ENCODE measurements around the gene LRRC14B. TPM values are rescaled to one million over a fixed set of nuclear protein-coding genes. Genes with fewer than 3 reads are reported as not detected.

The LRRC14B gene
- total and polyA plus RNA-seq, 7 donors, result 0.66 TPM; not detected in 6

- Histone ChIP-seq H3K9me3 (peaks cover 4 to 19% (median 8%) of the 10 kb centered on the region in 4 donors), H3K27ac (no peak overlapping the region), H3K4me3 (no peak overlapping the region), H3K4me1 (no peaks in the 10 kb centered on the region), H3K27me3 (no peaks in the 10 kb centered on the region), H3K36me3 (no peaks in the 10 kb centered on the region)
- intact Hi-C loops (cut with DNase I), result no loop called here
- WGBS, 2 donors, result 90 to 93% methylated on average over 4 of the region's 4 CpGs
- DNase-seq, result no peak
- TF ChIP-seq CTCF (IDR thresholded peaks at IDR 0.05), result no peak
- no peak for TF ChIP-seq POLR2A (IDR thresholded peaks at IDR 0.05)
- TF ChIP-seq EP300 (IDR thresholded peaks at IDR 0.05), result no peak
- TF ChIP-seq POLR2AphosphoS5 (IDR thresholded peaks at IDR 0.05), result no peak
Measured at GRCh38 chr5:150746-151145, 40.5 kb upstream of the LRRC14B start.

- no peaks in the 10 kb centered on the region for H3K4me1 ChIP-seq
- no peaks in the 10 kb centered on the region for H3K27me3 ChIP-seq
- H3K36me3 ChIP-seq, result no peaks in the 10 kb centered on the region
- WGBS, 2 donors, result 64 to 96% methylated on average over 6 of the region's 6 CpGs
- intact Hi-C loops (cut with DNase I), result no loop called here
- TF ChIP-seq POLR2A (IDR thresholded peaks at IDR 0.05) (no peak), POLR2AphosphoS5 (IDR thresholded peaks at IDR 0.05) (no peak), CTCF (IDR thresholded peaks at IDR 0.05) (no peak), EP300 (IDR thresholded peaks at IDR 0.05) (no peak)
- H3K4me3 ChIP-seq, result no peak overlapping the region
- peaks cover 3 to 14% (median 5%) of the 10 kb centered on the region in 4 donors for H3K9me3 ChIP-seq
- H3K27ac ChIP-seq, result no peak overlapping the region
- DNase-seq, result no peak
Measured at GRCh38 chr5:152077-152476, 39.2 kb upstream of the LRRC14B start.

GRCh38 chr5:153256-153655 is 38.0 kb upstream of the LRRC14B start:
- Histone ChIP-seq H3K36me3 (no peaks in the 10 kb centered on the region), H3K9me3 (peaks cover 0 to 2% (median 0%) of the 10 kb centered on the region in 4 donors), H3K4me3 (no peak overlapping the region), H3K27me3 (no peaks in the 10 kb centered on the region), H3K4me1 (no peaks in the 10 kb centered on the region), H3K27ac (no peak overlapping the region)
- WGBS, 2 donors, result 33 to 63% methylated on average over 8 of the region's 8 CpGs
- TF ChIP-seq CTCF (IDR thresholded peaks at IDR 0.05), result no peak
- no peak for TF ChIP-seq POLR2A (IDR thresholded peaks at IDR 0.05)
- no peak for TF ChIP-seq EP300 (IDR thresholded peaks at IDR 0.05)
- TF ChIP-seq POLR2AphosphoS5 (IDR thresholded peaks at IDR 0.05), result no peak
- intact Hi-C loops (cut with DNase I), result no loop called here
- DNase-seq, result no peak

- WGBS, 2 donors, result 53 to 72% methylated on average over 10 of the region's 10 CpGs
- Histone ChIP-seq H3K36me3 (no peaks in the 10 kb centered on the region), H3K4me1 (no peaks in the 10 kb centered on the region), H3K27me3 (no peaks in the 10 kb centered on the region), H3K27ac (no peak overlapping the region), H3K9me3 (no peaks in the 10 kb centered on the region), H3K4me3 (no peak overlapping the region)
- no peak for DNase-seq
- intact Hi-C loops (cut with DNase I), result no loop called here
- TF ChIP-seq CTCF (IDR thresholded peaks at IDR 0.05), result no peak
- no peak for TF ChIP-seq POLR2AphosphoS5 (IDR thresholded peaks at IDR 0.05)
- no peak for TF ChIP-seq EP300 (IDR thresholded peaks at IDR 0.05)
- TF ChIP-seq POLR2A (IDR thresholded peaks at IDR 0.05), result no peak
Measured at GRCh38 chr5:154236-154635, 37.1 kb upstream of the LRRC14B start.

GRCh38 chr5:154826-155225 is 36.5 kb upstream of the LRRC14B start:
- no peak for TF ChIP-seq EP300 (IDR thresholded peaks at IDR 0.05)
- TF ChIP-seq CTCF (IDR thresholded peaks at IDR 0.05), result no peak
- no peak for TF ChIP-seq POLR2A (IDR thresholded peaks at IDR 0.05)
- TF ChIP-seq POLR2AphosphoS5 (IDR thresholded peaks at IDR 0.05), result no peak

More at GRCh38 chr5:154826-155225, 36.5 kb upstream of the LRRC14B start:
- H3K27me3 ChIP-seq, result no peaks in the 10 kb centered on the region
- intact Hi-C loops (cut with DNase I), result no loop called here
- no peaks in the 10 kb centered on the region for H3K4me1 ChIP-seq
- H3K4me3 ChIP-seq, result no peak overlapping the region
- no peaks in the 10 kb centered on the region for H3K36me3 ChIP-seq
- no peak overlapping the region for H3K27ac ChIP-seq
- DNase-seq, result no peak
- no peaks in the 10 kb centered on the region for H3K9me3 ChIP-seq
- WGBS, 2 donors, result 82 to 88% methylated on average over 18 of the region's 18 CpGs

Data from sigmoid colon (tissue), 7 donors.